Daoy (cell line): ENCODE measurements around the gene RPS6KA5. TPM values are rescaled to one million over a fixed set of nuclear protein-coding genes. Genes with fewer than 3 reads are reported as not detected.
"Not testable (repeated sequence)": the region's sequence is repeated elsewhere in the genome, so short reads cannot be mapped to it uniquely, and the experiment has no call there.

Source experiments
- DNase-seq: peaks from one replicate; pipeline ENCODE4 v3.0.0-alpha.2; 2015; ENCODE audit warnings: low read depth
- total RNA-seq: library from RNA; depleted of rRNA; stranded (reverse); fragments of >200 nt; shearing (Covaris generic); gene quantifications from 2 replicates; pipeline ENCODE4 v1.2.3, GENCODE V29; 2014

RPS6KA5 gene
- total RNA-seq, 1 experiment from 2014 or later = 2.7 TPM

DNA sequence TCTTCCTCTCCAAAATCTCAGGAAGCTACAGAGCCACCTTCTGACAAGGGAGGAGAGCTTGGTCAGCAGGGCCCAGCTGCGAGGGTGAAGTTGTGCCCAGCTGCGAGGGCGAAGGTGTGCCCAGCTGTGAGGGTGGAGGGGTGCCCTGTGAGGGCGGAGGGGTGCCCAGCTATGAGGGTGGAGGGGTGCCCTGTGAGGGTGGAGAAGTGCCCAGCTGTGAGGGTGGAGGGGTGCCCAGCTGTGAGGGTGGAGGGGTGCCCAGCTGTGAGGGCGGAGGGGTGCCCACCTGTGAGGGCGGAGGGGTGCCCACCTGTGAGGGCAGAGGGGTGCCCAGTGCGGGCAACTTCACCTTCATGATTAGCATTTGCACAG is 223.8 kb downstream of the RPS6KA5 start:
- DNase-seq = no peak

DNA sequence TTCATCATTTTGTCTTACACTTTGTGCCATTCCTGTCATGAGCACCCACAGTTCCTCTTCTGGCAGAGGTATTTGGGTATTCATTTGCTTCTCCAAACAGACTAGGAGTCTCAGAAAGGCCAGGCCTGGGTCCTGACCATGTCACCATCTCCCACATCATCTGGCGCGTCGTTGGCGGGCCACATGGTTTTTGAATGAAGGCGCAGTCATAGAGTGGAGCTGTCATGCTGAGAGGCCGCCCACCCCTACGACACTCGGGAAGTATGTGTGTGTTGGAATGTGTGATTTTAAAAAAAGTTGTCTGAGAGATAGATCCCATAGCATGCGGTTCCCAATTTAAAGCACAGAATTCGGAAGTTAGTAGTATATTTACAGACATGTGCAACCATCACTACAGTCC is 228.6 kb downstream of the RPS6KA5 start:
- no peak for DNase-seq

DNA sequence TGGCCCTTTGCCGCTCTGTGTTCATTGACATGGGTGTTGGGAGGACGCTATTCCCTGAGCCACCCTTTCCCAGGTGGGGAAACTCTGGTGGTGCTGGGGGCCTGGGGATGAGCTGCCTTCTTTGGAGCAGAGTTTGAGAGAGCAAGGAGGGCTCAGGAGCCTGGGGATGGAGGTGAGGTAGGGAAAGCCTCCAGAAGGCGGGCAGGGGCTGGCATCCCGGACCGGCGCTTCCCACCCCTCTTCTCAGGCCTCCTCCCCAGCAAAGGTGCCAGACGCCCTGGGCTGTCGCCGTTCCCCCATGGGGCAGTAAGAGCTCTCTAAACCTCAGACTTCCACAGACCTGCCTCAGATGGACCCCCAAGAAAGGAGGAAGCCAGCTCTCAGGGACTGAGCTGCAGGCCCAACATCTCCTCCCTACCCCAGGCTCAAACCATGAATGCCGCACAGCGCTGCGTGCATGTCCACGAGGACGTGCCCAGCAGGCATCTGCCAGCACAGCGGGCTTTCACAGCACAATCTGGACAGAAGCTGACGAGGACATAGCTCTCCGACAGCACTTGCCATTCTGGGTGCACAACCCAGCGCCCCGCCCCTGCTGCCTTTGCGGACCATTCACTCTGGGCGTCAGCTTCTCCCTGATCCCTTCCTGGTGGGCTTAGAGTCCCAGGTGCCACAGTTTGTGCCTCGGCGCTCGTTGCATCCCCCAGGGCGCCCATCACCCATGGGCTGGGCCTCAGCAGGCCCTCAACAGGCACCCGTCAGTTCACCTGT is 229.3 kb downstream of the RPS6KA5 start:
- DNase-seq = no peak

DNA sequence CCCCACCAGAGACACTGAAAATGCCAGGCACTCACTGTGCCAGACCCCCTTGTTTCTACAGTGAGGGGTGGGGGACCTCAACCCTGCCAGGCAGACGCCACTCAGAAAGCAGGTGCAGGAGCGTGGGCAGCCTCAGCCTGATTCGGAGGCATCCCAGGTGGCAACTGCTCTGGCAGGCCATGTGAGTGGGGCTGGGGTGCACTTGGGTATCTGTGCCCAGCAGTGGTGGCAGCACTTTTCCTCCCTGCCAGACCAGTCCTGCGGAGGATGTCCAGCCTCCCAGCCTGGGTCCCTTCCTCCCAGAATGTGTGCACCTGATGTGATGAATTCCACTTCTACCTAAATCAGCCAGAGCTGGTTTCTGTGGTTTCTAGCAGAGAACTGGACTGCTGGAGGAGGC is 230.8 kb downstream of the RPS6KA5 start:
- no peak for DNase-seq

DNA sequence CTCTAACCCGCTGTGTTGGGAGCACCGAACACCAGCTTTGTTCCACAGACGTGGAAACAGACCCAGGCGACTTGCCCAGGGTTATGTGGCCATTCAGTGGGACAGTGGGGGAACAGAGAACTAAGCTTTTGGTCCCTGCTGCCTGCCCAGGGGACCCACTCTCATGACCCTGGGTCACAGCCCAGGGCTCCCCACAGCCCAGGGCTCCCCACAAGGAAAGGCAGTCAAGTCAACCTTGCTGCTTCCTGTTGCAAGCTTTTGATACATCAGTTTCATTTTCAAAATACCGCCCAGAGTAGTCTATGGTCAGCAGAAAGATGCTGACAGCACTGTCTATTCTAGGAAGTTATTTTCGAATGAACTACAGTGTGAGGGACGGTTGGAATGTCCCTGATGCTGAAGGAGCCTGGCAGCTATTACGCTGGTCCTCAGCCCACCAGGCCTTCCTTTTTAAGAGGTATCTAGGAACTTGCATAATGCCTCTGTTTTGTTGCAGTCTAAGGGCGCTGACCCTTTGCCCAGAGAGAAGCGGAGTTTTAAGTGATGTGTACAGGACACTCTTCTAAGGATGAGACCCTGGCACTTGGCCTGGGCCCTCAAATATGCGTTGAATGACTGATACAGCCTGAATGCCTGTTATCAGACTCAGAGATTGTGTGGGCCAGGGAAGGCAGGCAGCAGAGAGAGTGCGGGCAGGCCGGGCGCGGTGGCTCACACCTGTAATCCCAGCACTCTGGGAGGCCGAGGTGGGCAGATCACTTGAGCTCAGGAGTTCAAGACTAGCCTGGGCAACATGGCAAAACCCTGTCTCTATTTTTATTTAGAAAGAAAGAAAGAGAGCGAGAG is 231.6 kb downstream of the RPS6KA5 start:
- DNase-seq = peak; percentile 17

DNA sequence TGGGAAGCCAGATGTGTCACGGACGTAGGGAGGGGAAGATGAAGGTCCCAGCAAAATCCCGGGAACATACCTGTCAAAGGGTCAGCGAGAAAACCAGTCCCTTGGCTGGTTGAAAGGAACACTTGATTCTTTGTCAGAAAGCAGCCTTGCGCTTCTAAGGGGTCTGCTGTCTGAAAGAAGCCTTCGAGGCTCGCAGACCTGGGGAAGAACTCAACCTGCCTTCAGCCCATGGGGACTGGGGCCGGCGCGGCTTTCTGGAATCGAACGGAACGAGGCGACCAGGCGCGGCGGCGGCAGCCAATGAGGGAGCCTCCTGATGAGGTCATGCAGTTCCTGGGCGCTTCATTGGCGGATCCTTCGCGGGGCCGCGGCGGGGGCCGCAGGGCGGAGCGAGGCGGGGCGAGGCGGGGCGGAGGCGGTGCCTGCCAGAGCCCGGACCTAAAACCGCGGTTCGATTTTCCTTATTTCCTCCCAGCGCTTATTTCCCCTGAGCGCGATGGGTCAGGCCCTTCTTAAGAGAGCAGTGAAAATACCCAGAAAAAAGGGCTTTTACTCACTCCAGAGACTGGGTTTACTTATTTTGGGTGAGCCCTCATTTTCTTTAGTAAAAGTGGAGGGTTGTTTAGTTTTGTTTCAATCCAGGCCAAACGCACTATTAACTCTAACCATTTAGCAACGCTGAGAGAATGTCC is 232.4 kb downstream of the RPS6KA5 start:
- DNase-seq = peak; percentile 97

DNA sequence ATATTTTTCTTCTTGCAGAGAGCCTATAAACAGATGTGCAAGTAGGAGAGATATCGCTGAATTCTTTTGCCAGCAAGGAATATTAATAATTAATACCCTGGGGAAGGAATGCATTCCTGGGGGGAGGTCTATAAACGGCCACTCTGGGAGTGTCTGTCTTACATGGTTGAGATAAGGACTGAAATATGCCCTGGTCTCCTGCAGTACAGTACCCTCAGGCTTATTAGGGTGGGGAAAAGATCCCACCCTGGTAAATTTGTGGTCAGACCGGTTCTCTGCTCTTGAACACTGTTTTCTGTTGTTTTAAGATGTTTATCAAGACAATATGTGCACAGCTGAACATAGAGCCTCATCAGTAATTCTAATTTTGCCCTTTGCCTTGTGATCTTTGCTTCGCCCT is 236.9 kb downstream of the RPS6KA5 start:
- DNase-seq = not testable (repeated sequence)

DNA sequence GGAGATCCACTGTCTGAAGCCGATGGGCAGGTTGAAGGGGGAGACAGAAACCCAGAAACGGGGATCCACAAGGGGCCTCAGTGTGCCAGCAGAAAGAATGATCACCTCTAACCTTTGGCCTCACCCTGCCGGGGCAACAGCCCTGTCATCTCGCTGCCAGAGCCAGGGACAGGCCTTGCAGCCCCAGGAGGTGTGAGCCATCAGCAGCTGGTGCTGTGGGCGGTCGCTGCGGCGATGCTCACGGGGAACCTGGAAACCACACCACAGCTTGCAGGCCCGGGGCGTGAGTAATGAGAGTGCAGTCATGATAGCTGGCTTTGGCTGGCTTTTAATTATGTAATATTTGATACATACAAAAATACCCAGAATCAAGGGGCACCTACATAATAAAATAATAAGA is 239.5 kb downstream of the RPS6KA5 start:
- peak; percentile 90 for DNase-seq

DNA sequence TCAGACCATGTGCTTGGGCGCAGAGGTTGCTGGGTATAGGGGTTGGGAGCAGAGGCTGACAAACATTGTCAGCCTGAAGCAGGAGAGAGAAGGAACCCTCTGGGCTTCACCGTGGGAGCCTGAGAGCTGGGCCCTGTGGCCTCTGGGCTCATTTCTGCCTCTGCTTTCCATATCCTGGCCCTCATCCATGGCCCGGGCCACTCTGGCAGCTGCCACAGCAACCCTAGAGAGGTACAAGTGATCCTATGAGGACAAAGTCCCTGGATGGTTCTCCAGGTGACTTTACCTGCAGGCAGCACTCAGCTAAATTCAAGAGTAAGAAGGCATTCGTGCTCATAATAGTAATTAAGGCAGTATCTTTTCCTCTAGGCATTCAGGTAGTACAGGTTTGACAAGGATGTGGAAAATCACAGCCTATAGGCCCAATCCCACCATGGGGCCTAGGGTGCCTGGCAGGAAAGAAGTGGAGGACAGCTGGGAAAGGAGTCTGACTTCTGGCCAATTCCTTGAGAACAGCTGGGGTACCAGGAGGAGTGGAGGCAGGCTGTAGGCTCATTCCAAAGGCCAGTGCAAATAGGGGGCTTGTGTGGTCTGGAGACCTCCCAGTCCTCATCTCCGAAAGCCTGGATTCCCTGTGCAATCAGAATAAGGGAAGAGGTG is 240.6 kb downstream of the RPS6KA5 start:
- DNase-seq = no peak

DNA sequence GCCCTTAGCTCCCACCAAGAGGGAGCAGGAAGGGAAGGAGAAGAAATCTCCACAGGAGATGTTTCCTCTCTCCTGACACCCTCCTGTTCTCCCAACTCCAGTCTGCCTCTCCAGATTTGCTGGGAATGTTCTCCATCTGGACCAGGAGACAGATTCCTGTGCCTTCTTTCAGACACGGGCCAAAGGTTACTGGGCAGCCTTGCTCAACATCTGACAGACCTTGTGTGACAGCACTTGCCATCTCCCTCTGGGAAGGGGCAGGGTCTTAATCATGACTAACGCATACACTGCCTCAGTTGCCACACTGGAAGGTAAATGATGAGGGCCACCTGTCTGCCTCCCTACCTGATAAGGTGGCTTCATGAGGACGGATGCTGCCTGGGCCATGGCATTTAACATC is 241.7 kb downstream of the RPS6KA5 start:
- no peak for DNase-seq

DNA sequence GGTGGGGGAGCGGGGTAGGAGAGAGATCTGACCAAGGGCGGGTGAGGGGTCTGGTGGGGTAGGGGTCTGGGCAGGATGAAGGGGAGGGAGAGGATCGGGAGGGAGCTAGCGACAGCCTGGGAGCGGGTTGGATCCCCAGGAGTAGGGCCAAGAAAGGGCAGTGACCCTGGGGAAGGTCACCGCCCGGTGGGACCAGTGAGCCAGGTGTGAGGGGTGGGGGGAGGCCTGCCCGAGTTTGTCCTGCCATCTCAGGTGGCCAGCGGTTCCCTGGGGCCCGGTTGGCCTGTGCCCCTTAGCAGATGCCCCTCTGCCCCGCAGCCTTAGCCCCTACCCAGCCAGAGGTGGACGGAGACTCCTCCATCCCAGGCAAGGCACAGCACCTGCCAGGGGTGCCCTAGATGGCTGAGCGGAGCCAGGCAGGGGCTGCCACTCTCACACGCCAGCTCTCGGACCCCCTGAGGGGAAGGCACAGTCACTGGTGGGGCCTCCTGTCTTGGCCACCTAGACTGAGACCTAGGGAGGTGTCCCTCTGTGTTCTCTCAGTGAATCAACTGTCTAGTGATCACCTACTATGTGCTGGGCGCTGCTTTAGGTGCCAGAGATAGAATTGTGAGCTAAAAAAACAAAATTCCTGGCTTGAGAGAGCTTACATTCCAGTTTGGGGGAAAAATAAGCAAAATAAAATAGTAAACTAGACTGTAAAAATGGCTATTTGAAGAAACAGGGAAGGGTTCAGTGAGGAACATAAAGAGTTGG is 243.6 kb downstream of the RPS6KA5 start:
- DNase-seq = no peak

DNA sequence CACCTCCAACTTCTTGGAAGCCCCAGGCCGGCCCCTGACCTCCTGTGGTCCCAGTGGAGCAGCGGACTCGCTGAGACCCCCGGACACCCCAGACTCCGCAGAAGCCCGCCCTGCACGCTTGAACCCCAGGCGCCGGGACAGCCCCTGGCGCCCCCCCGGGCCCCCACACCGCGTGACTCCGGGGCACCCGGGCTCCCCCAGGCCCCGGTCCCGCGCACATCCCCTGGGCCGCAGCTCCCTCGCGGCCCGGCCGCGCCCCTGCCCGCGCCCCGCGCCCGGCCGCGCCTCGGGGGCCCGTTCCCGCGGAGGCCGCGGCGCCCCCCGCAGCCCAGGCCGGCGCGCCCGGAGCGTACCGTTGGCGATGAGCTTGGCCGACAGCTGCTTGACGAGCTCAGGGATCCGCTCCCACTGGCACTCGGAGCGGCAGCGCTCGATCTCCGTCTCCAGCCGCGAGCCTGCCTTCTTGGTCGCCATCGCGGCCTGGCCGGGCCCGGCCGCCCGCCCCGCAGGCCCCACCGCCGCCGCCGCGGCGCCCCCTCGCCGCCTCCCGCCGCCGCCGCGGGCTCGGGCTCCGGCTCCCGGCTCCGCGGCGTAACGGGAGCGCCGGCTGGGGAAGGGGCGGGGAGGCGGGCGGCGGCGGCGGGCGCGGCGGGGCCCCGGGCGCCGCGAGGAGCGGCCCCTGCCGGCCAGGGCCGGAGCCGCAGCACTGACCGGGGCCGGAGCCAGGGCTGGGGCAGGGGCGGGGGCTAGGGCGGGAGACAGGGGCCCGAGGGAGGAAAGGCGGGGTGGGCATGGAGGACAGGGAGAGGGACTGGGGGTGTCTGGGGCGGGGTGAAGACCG is 244.4 kb downstream of the RPS6KA5 start, which contains the start of gene TTC7B:
Gene TTC7B (minus strand): TSS at position 609 of the 841 bp plus-strand sequence. CDS start 135 bp downstream, at position 474.
- peak; percentile 55 for DNase-seq

DNA sequence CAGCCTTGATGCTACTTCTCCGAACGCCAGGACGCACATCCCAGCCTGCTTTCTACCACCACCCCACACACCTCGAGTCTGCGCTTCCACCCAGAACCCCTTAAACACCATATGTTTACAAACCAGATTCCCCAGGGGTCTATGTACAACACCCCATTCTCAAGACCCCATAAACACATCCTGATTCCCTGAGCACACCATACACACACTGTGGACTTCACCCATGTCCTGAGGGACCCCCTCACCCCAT is 244.9 kb downstream of the RPS6KA5 start:
- DNase-seq = no peak

DNA sequence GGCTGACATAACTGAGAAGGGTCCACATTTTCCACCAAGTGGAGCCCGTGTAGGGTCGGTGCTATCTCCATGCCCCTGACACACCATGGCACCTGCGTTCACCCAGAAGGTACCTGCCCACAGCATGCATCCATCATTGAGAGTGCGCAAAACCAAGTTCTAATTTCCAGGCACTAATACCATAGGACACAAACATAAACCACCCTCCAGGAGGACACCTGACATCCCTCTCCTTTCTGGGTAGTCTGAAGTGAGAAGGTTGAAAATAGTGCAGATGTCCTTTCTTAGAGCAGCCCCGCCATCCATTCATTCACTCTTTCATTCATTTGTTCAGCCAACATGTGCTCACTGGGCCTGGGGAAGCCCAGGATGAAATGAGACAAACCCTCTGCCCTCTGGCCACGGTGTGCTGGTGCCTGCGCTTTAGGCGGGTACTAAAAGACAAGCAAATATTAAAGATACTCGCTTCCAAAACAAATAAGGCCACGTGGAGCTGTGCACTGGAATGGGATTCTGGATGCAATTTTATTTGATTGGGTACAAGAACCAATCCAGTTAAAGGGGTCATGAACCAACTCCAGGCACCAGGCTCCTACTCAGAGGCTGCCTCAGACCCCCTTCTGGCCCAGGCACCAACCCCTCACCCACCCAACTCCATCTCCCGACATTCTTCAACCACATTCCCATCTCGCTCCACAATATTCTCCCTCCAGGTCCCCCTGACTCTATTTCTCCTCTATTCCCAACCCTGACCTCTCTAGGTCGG is 245.5 kb downstream of the RPS6KA5 start:
- no peak for DNase-seq

DNA sequence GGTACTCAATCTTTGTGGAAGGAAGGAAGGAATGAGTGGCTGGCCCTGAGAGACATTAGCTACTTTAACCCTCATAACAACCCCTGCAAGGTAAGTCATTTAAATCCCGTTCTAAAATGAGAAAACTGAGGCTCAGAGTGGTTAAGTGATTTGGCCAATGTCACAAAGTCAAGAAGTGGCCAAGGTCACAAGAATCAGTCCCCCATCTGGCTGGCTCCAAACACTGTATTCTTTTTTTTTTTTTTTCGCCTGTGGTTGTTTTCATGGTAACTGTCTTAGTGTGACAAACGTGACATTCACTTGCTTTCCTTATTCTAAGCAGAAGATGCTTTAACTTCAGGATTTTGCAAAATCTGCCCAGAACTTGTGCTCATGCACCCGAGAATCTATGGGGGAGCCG is 247.0 kb downstream of the RPS6KA5 start:
- no peak for DNase-seq

DNA sequence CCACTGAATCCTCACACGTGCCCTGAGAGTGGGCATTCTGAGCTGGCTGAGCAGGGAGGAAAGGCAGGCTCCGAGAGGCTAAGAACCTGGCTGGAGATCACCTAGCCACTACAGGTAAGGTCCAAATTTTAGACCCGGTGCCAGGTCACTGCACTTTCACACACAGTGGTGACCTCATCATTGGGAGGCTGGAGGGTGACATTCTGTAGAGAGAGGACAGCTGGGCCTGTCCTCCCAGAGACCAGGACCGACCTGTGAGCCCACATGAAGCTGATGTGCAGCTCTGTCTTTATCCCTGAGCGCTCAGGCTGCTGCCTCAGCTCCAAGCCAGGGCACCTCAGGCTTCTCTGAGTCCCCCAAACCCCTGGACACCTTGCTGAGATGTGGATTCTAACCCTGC is 248.3 kb downstream of the RPS6KA5 start:
- DNase-seq = no peak

DNA sequence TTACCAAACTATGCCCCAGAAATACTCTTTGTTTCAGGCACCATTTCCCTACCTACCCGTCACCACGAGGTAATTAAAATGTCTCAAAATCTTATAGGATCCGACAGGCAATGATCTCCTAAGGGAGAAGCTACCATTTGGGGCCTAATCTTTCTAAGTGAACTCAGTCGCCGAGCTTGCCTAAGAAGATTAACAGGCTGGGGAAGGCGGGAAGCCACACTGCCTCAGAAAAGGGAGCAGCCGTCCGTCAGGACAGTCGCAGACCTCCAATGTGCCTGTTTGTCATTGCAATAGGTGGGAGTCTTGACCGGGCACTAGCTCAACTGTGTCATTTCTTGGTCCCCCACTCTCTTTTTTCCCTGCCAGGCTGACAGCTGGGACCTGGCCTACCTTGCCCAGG is 248.8 kb downstream of the RPS6KA5 start:
- no peak for DNase-seq

DNA sequence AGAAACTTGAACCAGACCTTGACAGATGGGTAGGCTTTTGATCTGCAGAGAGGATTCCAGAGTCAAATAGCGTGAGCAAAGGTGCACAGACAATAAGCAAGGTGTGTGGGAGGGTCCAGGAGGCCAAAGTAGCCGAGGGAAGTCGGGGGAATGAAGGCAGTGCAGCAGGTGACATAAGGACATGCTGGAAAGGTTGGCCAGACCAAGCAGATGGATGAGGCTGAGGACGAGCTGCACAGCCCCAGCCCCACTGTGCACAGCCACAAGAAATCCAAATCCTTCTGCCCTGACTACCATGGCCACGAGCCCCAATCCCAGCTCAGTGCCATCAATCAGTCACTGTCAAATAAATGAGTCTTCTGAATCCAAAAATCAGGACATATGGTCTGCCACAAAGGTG is 249.6 kb downstream of the RPS6KA5 start:
- no peak for DNase-seq

DNA sequence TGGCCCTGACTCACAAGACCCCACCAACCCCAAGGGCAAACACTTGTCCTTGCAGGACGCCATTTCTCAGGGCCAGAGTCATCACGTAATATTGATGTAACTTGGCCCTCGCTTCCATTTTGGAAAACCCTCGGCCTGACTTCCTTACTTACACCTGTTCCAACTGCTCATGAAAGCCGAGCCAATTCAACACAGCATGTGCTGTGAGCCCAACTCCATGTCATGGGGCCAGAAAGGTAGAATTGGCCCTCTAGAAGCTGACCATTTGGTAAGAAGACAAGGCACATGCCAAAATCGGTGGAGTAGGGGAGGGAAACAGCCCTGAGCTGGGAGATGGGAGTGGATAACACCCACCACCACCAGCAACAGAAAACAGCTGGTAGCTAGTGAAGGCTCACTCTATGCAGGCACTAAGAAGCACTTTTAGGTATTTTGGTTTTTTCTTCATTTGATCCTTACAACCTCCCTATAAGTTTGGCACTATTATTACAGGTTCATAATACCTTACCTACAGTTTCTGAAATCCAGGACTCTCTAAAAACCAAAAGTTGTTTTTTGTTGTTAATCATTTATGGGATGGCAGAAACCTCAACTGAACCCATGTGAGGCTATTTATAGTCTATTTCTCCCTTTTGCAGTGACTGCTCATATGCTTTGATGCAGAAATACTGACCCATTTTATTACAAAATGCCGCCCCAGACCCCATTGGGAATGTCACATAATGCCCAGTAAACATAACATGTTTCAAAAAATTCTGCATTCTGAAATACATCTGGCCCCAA is 250.7 kb downstream of the RPS6KA5 start:
- DNase-seq = no peak
